Measurements from ENCODE around the gene SLC16A1. TPM values are rescaled to one million over a fixed set of nuclear protein-coding genes. Genes with fewer than 3 reads are reported as not detected.

The SLC16A1 gene
- total RNA-seq, 1 experiment from 2014 or later = 116 TPM

GRCh38 chr1:112904831-112905261 lies 51.1 kb downstream of the SLC16A1 start:
- H3K4me2 ChIP-seq (ENCODE audit: low read length) = peak overlapping the region; percentile 76

DNA sequence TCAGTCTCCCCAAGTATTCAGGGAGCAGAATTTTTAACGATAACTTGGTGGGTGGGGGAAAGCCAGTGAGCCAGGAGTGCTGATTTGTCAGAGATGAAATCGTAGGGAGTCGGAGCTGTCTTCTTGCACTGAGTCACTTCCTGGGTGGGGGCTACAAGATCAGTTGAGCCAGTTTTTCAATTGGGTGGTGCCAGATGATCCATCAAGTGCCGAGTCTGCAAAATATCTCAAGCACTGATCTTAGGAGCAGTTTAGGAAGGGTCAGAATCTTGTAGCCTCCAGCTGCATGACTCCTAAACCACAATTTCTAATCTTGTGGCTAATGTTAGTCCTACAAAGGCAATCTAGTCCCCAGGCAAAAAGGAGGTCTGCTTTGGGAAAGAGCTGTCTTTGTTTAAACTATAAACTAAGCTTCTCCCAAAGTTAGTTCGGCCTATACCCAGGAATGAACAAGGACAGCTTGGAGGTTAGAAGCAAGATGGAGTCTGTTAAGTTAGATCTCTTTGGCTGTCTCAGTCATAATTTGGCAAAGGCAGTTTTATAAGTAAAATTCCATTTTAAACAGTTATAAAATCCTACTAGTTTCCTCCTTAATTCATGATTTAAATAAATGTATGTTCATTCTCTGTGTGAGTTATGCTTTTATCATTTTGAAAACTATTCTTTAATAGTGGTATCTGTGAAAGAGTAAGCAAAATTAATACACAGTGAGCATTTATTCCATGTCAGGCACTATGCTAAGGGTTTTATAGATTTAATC lies 51.7 kb downstream of the SLC16A1 start:
- no peaks in the 10 kb centered on the region for H4K20me1 ChIP-seq (ENCODE audit: low read length)
- H3K4me3 ChIP-seq (ENCODE audit: low read length) = peak overlapping the region; percentile 28; the same call in 1 of the 2 replicates
- peaks cover 40% of the 10 kb centered on the region for H3K4me1 ChIP-seq (ENCODE audit: insufficient read depth, low read length)
- no peaks in the 10 kb centered on the region for H3K9me2 ChIP-seq (replicated peaks; ENCODE audit: low read length)
- peak overlapping the region; percentile 88 for H3K27ac ChIP-seq (ENCODE audit: low read length)
- DNase-seq (peak; percentile 91), ATAC-seq (peak; percentile 52)
- 0 out of 2 replicates have a peak overlapping the region, but pooled peaks have one; percentile 7 for H2AFZ ChIP-seq (ENCODE audit: low read length)
- H3F3A ChIP-seq (ENCODE audit: low read length, unreplicated experiment) = peaks cover 15% of the 10 kb centered on the region
- H3K27me3 ChIP-seq (ENCODE audit: low read length) = no peaks in the 10 kb centered on the region
- CTCF ChIA-PET = no interaction called here
- H3K9ac ChIP-seq (ENCODE audit: low read length) = peak overlapping the region; percentile 35
- intact Hi-C loops (cut with micrococcal nuclease) = no loop called here
- H3K9me3 ChIP-seq (ENCODE audit: low read length) = no peaks in the 10 kb centered on the region
- no peaks in the 10 kb centered on the region for H3K79me2 ChIP-seq (ENCODE audit: low read length)
- H3K4me2 ChIP-seq (ENCODE audit: low read length) = peak overlapping the region; percentile 76
- no peaks in the 10 kb centered on the region for H3K36me3 ChIP-seq (ENCODE audit: low read depth, low read length)
- BruUV-seq (replicated peaks) = no TSS peak
- TF ChIP-seq, protein P1, sequence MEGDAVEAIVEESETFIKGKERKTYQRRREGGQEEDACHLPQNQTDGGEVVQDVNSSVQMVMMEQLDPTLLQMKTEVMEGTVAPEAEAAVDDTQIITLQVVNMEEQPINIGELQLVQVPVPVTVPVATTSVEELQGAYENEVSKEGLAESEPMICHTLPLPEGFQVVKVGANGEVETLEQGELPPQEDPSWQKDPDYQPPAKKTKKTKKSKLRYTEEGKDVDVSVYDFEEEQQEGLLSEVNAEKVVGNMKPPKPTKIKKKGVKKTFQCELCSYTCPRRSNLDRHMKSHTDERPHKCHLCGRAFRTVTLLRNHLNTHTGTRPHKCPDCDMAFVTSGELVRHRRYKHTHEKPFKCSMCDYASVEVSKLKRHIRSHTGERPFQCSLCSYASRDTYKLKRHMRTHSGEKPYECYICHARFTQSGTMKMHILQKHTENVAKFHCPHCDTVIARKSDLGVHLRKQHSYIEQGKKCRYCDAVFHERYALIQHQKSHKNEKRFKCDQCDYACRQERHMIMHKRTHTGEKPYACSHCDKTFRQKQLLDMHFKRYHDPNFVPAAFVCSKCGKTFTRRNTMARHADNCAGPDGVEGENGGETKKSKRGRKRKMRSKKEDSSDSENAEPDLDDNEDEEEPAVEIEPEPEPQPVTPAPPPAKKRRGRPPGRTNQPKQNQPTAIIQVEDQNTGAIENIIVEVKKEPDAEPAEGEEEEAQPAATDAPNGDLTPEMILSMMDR (conservative IDR thresholded peaks at IDR 0.05; ENCODE audit: low read depth, low read length) = no peak
- TF ChIP-seq EZH2 (IDR thresholded peaks at IDR 0.05; ENCODE audit: low read length, unreplicated experiment) (no peak), EZH2phosphoT487 (IDR thresholded peaks at IDR 0.05; ENCODE audit: borderline replicate concordance, low read length) (no peak)
- POLR2A ChIA-PET (ENCODE audit: unreplicated experiment) = no interaction called here

More at GRCh38 chr1:112904831-112905261, 51.1 kb downstream of the SLC16A1 start:
- no peak for TF ChIP-seq EZH2phosphoT487 (IDR thresholded peaks at IDR 0.05; ENCODE audit: borderline replicate concordance, low read length)
- no peak for TF ChIP-seq EZH2 (IDR thresholded peaks at IDR 0.05; ENCODE audit: low read length, unreplicated experiment)
- TF ChIP-seq, protein P1 (conservative IDR thresholded peaks at IDR 0.05; ENCODE audit: low read depth, low read length) = no peak
- peaks cover 15% of the 10 kb centered on the region for H3F3A ChIP-seq (ENCODE audit: low read length, unreplicated experiment)
- BruUV-seq (replicated peaks) = no TSS peak
- H3K4me3 ChIP-seq (ENCODE audit: low read length) = peak overlapping the region; percentile 28
- H2AFZ ChIP-seq (ENCODE audit: low read length) = peak overlapping the region; percentile 7; the same call in 1 of the 2 replicates
- H3K9ac ChIP-seq (ENCODE audit: low read length) = peak overlapping the region; percentile 35
- H3K27me3 ChIP-seq (ENCODE audit: low read length) = no peaks in the 10 kb centered on the region
- H3K9me3 ChIP-seq (ENCODE audit: low read length) = no peaks in the 10 kb centered on the region
- H3K36me3 ChIP-seq (ENCODE audit: low read depth, low read length) = no peaks in the 10 kb centered on the region
- peak overlapping the region; percentile 88 for H3K27ac ChIP-seq (ENCODE audit: low read length)
- peak; percentile 61 for ATAC-seq
- peak; percentile 70 for DNase-seq
- H3K4me1 ChIP-seq (ENCODE audit: insufficient read depth, low read length) = peaks cover 40% of the 10 kb centered on the region
- POLR2A ChIA-PET (ENCODE audit: unreplicated experiment) = no interaction called here
- intact Hi-C loops (cut with micrococcal nuclease) = no loop called here
- CTCF ChIA-PET = interaction anchor here (0.6 kb wide), 1 partner anchor 64 kb away, joined by 3 read pairs; no protein-coding TSS in a partner anchor
- no peaks in the 10 kb centered on the region for H4K20me1 ChIP-seq (ENCODE audit: low read length)
- no peaks in the 10 kb centered on the region for H3K9me2 ChIP-seq (replicated peaks; ENCODE audit: low read length)
- no peaks in the 10 kb centered on the region for H3K79me2 ChIP-seq (ENCODE audit: low read length)

DNA sequence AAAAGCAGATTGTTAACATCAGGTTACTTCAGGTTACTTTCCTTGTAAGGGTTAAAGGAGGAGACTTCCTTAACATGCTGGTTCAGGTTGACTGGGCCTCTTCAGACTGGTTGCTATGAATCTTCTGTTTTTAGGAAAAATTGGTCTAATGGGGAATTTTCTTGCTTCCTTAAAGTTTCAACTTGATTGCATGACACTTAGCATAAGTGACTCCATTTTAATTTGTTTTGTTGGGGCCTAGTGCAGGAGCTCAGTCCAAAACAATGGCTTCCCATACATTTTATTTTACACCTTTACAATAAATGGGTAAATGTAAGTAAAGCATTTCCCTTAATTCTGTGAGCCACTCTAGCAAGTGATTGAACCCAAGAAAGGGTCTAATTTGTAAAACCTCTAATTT lies 53.8 kb downstream of the SLC16A1 start:
- no TSS peak for BruUV-seq (replicated peaks)
- DNase-seq (no peak), ATAC-seq (no peak)
- H3F3A ChIP-seq (ENCODE audit: low read length, unreplicated experiment) = peaks cover 15% of the 10 kb centered on the region
- no peak overlapping the region for H3K27ac ChIP-seq (ENCODE audit: low read length)
- H3K36me3 ChIP-seq (ENCODE audit: low read depth, low read length) = no peaks in the 10 kb centered on the region
- H3K4me1 ChIP-seq (ENCODE audit: insufficient read depth, low read length) = peaks cover 40% of the 10 kb centered on the region
- H3K9ac ChIP-seq (ENCODE audit: low read length) = no peak overlapping the region
- intact Hi-C loops (cut with micrococcal nuclease) = no loop called here
- no peak overlapping the region for H2AFZ ChIP-seq (ENCODE audit: low read length)
- H3K4me3 ChIP-seq (ENCODE audit: low read length) = no peak overlapping the region
- no peaks in the 10 kb centered on the region for H3K79me2 ChIP-seq (ENCODE audit: low read length)
- no peaks in the 10 kb centered on the region for H4K20me1 ChIP-seq (ENCODE audit: low read length)
- no peaks in the 10 kb centered on the region for H3K9me3 ChIP-seq (ENCODE audit: low read length)
- TF ChIP-seq EZH2 (IDR thresholded peaks at IDR 0.05; ENCODE audit: low read length, unreplicated experiment) (no peak), EZH2phosphoT487 (IDR thresholded peaks at IDR 0.05; ENCODE audit: borderline replicate concordance, low read length) (no peak)
- TF ChIP-seq, protein P1 (conservative IDR thresholded peaks at IDR 0.05; ENCODE audit: low read depth, low read length) = no peak
- no peaks in the 10 kb centered on the region for H3K9me2 ChIP-seq (replicated peaks; ENCODE audit: low read length)
- CTCF ChIA-PET = no interaction called here
- H3K27me3 ChIP-seq (ENCODE audit: low read length) = no peaks in the 10 kb centered on the region
- no peak overlapping the region for H3K4me2 ChIP-seq (ENCODE audit: low read length)
- POLR2A ChIA-PET (ENCODE audit: unreplicated experiment) = no interaction called here
